Measurements from ENCODE around the gene NTF3.
"Not testable (repeated sequence)": the region's sequence is repeated elsewhere in the genome, so short reads cannot be mapped to it uniquely, and the experiment has no call there.

The NTF3 gene

DNA sequence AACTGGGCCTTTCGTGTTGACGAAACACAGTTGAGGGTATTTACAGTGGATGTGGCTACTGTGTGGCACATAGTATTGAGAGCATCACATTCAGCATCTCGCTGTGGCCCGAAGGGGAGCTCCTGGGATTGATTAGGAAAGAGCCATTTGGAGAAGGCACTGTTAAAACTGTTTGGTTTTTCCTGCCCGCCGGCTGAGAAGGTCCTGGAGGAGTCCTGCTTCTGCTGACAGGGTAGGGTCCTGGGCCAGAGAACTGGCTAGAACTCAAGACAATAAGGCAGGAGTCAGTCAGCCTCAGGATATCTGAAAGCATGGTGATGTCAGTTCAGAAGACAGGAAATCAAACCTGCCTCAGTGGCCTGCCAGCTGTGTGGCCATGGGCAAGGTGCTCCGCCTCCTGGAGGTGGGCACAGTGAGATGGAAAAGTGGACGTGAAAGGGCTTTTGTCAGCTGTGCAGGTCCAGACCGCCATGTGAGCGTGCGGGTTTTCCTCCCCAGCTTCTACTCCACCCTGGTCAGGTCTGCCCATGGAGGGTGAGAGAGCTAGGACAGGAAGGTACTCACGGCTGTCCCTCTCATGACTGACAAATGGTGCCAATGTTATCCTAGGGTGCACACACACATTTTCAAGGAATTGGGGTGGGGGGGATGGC lies 92.3 kb downstream of the NTF3 start:
- TF ChIP-seq JUND (IDR thresholded peaks at IDR 0.05; ENCODE audit: low read depth) = no peak
- no peak for DNase-seq (ENCODE audit: low read depth in 1 of 2, low spot score in 1 of 2)
- in situ Hi-C loops (cut with HindIII; ENCODE audit: low pct_unique_long_range_greater_than_20kb, low sequenced_read_pairs) = no loop called here

DNA sequence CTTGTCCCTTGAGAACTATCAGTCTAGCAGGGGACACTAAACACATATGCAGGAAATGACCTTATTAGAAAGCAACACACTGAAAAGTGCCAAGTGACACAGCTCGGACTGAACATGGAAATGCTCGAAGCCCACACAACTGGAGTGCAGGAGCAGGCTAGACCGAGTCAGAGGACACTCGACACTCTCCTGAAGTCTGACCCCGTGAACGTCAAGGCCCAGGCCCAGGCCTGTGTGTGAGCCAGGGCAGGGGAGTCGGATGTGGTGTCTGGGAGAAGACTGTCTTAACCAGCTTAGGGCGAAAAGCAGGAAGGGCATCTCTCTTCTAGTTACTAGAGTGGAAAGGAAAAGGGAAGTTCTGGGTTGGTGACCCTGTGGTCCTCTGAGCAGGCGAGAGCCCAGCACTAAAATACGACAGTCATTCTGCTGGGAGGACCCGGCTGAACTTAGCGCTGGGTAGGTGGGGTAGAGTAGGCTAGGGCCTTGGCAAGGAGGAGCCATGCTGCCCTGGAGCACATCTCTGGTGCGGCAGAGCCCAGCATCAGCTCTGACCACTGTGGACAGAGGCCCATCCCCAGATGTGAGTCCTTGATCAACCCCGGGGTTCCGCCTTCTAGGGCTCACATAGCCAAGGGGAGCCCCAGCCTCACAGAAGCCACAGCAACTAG lies 93.0 kb downstream of the NTF3 start:
- DNase-seq (ENCODE audit: low read depth in 1 of 2, low spot score in 1 of 2) = no peak
- in situ Hi-C loops (cut with HindIII; ENCODE audit: low pct_unique_long_range_greater_than_20kb, low sequenced_read_pairs) = no loop called here
- no peak for TF ChIP-seq JUND (IDR thresholded peaks at IDR 0.05; ENCODE audit: low read depth)

DNA sequence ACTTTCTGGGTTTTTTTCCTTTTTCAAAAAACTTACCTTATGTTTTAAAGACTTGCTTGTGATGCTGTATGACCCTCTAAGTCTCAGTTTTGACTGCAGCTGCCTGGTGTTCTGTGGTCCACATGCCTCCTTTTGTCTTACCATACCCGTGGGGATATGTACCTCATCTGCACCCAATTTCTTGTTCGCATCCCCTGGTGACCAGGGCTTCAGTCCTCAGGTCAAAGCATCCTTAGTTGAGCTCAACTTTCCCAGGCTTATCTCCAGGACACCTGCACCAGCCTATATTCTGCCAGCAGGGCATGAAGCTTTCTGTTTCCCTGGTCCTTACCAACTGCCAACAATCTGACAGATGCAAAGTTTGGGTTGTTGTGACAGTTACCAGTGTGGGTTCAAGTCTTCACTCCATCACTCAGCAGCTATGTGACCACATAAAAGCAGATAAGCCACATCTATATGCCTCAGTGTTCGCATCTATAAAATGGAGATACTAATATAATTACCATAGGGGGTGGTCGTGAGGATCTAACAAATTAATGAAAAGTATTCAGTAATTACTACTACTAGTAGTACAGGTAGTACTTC lies 94.0 kb downstream of the NTF3 start:
- TF ChIP-seq JUND (IDR thresholded peaks at IDR 0.05; ENCODE audit: low read depth) = no peak
- no peak for DNase-seq (ENCODE audit: low read depth in 1 of 2, low spot score in 1 of 2)
- in situ Hi-C loops (cut with HindIII; ENCODE audit: low pct_unique_long_range_greater_than_20kb, low sequenced_read_pairs) = no loop called here

GRCh38 chr12:5533368-5533767 lies 101.5 kb downstream of the NTF3 start:
- TF ChIP-seq JUND (IDR thresholded peaks at IDR 0.05; ENCODE audit: low read depth) = no peak
- DNase-seq (ENCODE audit: low read depth in 1 of 2, low spot score in 1 of 2) = no peak
- in situ Hi-C loops (cut with HindIII; ENCODE audit: low pct_unique_long_range_greater_than_20kb, low sequenced_read_pairs) = no loop called here

GRCh38 chr12:5534426-5535199 lies 102.7 kb downstream of the NTF3 start:
- TF ChIP-seq JUND (IDR thresholded peaks at IDR 0.05; ENCODE audit: low read depth) = no peak
- in situ Hi-C loops (cut with HindIII; ENCODE audit: low pct_unique_long_range_greater_than_20kb, low sequenced_read_pairs) = no loop called here
- DNase-seq (ENCODE audit: low read depth in 1 of 2, low spot score in 1 of 2) = no peak

- in situ Hi-C loops (cut with HindIII; ENCODE audit: low pct_unique_long_range_greater_than_20kb, low sequenced_read_pairs) = no loop called here
- no peak for TF ChIP-seq JUND (IDR thresholded peaks at IDR 0.05; ENCODE audit: low read depth)
- no peak for DNase-seq (ENCODE audit: low read depth in 1 of 2, low spot score in 1 of 2)
Measured at GRCh38 chr12:5535541-5535940, 103.6 kb downstream of the NTF3 start.

DNA sequence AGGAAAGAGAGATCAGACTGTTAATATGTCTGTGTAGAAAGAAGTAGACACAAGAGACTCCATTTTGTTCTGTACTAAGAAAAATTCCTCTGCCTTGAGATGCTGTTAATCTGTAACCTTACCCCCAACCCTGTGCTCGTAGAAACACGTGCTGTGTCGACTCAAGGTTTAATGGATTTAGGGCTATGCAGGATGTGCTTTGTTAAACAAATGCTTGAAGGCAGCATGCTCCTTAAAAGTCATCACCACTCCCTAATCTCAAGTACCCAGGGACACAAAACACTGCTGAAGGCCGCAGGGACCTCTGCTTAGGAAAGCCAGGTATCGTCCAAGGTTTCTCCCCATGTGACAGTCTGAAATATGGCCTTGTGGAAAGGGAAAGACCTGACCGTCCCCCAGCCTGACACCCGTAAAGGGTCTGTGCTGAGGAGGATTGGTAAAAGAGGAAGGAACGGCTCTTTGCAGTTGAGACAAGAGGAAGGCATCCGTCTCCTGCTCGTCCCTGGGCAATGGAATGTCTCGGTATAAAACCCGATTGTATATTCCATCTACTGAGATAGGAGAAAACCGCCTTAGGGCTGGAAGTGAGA lies 105.2 kb downstream of the NTF3 start:
- in situ Hi-C loops (cut with HindIII; ENCODE audit: low pct_unique_long_range_greater_than_20kb, low sequenced_read_pairs); DNase-seq (ENCODE audit: low read depth in 1 of 2, low spot score in 1 of 2): not testable (repeated sequence)

DNA sequence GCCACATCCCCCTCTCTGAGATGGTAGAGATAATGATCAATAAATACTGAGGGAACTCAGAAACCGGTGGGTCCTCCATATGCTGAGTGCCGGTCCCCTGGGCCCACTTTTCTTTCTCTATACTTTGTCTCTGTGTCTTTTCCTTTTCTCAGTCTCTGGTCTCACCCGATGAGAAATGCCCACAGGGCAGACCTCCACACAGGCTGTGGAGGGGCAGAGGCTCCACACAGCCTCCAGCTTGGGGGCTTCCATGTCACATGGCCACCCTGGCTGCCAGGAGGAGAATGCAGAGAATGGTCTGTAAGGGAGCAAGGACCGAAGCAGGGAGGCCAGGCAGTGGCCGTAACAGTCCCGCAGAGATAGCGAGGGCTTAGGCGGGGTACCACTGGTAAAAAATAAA lies 105.9 kb downstream of the NTF3 start:
- in situ Hi-C loops (cut with HindIII; ENCODE audit: low pct_unique_long_range_greater_than_20kb, low sequenced_read_pairs) = no loop called here
- no peak for TF ChIP-seq JUND (IDR thresholded peaks at IDR 0.05; ENCODE audit: low read depth)
- no peak for DNase-seq (ENCODE audit: low read depth in 1 of 2, low spot score in 1 of 2)

Measured in T47D (cell line).